Measurements from ENCODE around the gene SPTSSB.

DNA sequence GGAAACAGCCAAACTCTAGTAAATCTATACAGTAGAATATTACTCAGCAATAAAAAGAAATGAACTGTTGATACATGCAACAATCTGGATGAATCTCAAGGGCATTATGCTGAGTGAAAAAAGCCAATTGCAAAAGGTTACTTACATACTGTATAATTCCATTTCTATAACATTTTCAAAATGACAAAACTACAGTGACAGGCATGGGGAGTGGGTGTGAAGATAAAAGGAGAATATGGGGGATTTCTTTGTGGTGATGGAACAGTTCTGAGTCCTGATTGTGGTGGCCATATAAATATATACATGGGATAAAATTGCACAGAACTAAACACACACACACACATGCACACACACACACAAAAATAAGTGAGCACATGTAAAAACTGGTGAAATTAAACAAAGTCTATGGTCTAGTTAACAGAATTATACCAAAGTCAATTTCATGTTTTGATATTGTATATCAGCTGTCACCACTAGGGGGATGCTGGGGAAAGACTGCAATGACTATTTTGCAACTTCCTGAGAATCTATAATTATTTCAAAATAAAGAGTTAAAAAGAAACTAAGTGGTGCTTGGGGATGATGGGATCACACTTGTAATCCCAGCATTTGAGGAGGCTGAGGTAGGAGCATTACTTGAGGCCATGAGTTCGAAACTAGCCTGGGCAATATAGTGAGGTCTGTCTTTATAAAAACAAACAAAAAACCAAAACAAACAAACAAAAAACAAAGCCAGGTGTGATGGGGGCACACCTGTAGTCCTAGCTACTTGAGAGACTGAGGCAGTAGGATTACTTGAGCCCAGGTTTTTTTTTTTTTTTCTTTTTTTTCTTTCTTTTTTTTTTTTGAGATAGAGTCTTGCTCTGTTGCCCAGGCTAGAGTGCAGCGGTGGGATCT is 66.0 kb downstream of the SPTSSB start:
- TF ChIP-seq EZH2 (IDR thresholded peaks at IDR 0.05; ENCODE audit: borderline replicate concordance, low read length) (no peak), CTCF (conservative IDR thresholded peaks at IDR 0.05 in 1 of 2, IDR thresholded peaks at IDR 0.05 in 1 of 2; ENCODE audit: extremely low read depth in 1 of 2, insufficient read depth in 1 of 2, low read depth in 1 of 2, low read length in 2 of 2) (peak; percentile 80 to 82)

Measured in mammary epithelial cell (primary cell).